ENCODE data around the gene UBQLN4. TPM values are rescaled to one million over a fixed set of nuclear protein-coding genes. Genes with fewer than 3 reads are reported as not detected.
"Not testable (repeated sequence)": the region's sequence is repeated elsewhere in the genome, so short reads cannot be mapped to it uniquely, and the experiment has no call there.

UBQLN4 gene
- total RNA-seq, 2 donors from 2014 or later, result 23.6 to 27.2 TPM

- intact Hi-C loops (cut with DNase I), result no loop called here
- DNase-seq, result no peak
- no peak for ATAC-seq
Measured at GRCh38 chr1:156067262-156067661, 13.7 kb upstream of the UBQLN4 start.

- DNase-seq (no peak), ATAC-seq (no peak)
- intact Hi-C loops (cut with DNase I), result no loop called here
Measured at GRCh38 chr1:156065871-156066270, 12.3 kb upstream of the UBQLN4 start.

- ATAC-seq (no peak), DNase-seq (no peak)
- intact Hi-C loops (cut with DNase I), result no loop called here
Measured at GRCh38 chr1:156065212-156065611, 11.6 kb upstream of the UBQLN4 start.

GRCh38 chr1:156064615-156065014 lies 11.0 kb upstream of the UBQLN4 start:
- intact Hi-C loops (cut with DNase I), result no loop called here
- DNase-seq (no peak), ATAC-seq (no peak)

- no peak for ATAC-seq
- DNase-seq, result no peak
- intact Hi-C loops (cut with DNase I), result no loop called here
Measured at GRCh38 chr1:156063997-156064285, 10.3 kb upstream of the UBQLN4 start.

GRCh38 chr1:156062189-156062588 lies 8.6 kb upstream of the UBQLN4 start:
- intact Hi-C loops (cut with DNase I), result no loop called here

GRCh38 chr1:156060937-156061636 lies 7.5 kb upstream of the UBQLN4 start, which contains the start of gene RAB25:
RAB25 (plus strand) TSS chr1:156061160; CDS start chr1:156061401, 241 bp downstream.
- no peak for DNase-seq
- ATAC-seq, result no peak

More at GRCh38 chr1:156062189-156062588, 8.6 kb upstream of the UBQLN4 start:
- ATAC-seq (no peak), DNase-seq (no peak)

GRCh38 chr1:156056326-156056849 lies 2.8 kb upstream of the UBQLN4 start:
- ATAC-seq (no peak), DNase-seq (no peak)
- intact Hi-C loops (cut with DNase I), result no loop called here

More at GRCh38 chr1:156060937-156061636, 7.5 kb upstream of the UBQLN4 start, which contains the start of gene RAB25:
- intact Hi-C loops (cut with DNase I), result no loop called here

- intact Hi-C loops (cut with DNase I), result no loop called here
- DNase-seq (no peak), ATAC-seq (no peak)
Measured at GRCh38 chr1:156055281-156056048, 1.9 kb upstream of the UBQLN4 start.

GRCh38 chr1:156054500-156055280 lies 1.1 kb upstream of the UBQLN4 start, which contains the start of gene LAMTOR2:
LAMTOR2 (plus strand) TSS chr1:156054782; CDS start chr1:156054890, 108 bp downstream.
- intact Hi-C loops (cut with DNase I), result no loop called here
- ATAC-seq, result peak; percentile 92 to 93
- peak; percentile 99 for DNase-seq

- ATAC-seq (peak; percentile 3 to 13), DNase-seq (peak; percentile 71)
- intact Hi-C loops (cut with DNase I), result no loop called here
Measured at GRCh38 chr1:156052862-156053767, 483 bp downstream of the UBQLN4 start.

GRCh38 chr1:156051011-156051725 lies 2.4 kb downstream of the UBQLN4 start:
- ATAC-seq (no peak), DNase-seq (no peak)
- intact Hi-C loops (cut with DNase I), result no loop called here

GRCh38 chr1:156050376-156050775 lies 3.2 kb downstream of the UBQLN4 start:
- DNase-seq (no peak), ATAC-seq (no peak)
- intact Hi-C loops (cut with DNase I), result no loop called here

GRCh38 chr1:156048663-156049258 lies 4.8 kb downstream of the UBQLN4 start:
- ATAC-seq (no peak), DNase-seq (no peak)
- intact Hi-C loops (cut with DNase I), result no loop called here

GRCh38 chr1:156045076-156045475 lies 8.5 kb downstream of the UBQLN4 start:
- ATAC-seq (no peak), DNase-seq (no peak)
- intact Hi-C loops (cut with DNase I), result no loop called here

GRCh38 chr1:156042828-156043227 lies 10.8 kb downstream of the UBQLN4 start:
- intact Hi-C loops (cut with DNase I), result no loop called here
- no peak for ATAC-seq
- no peak for DNase-seq

GRCh38 chr1:156034991-156035390 lies 18.6 kb downstream of the UBQLN4 start:
- ATAC-seq; intact Hi-C loops (cut with DNase I); DNase-seq: not testable (repeated sequence)

- intact Hi-C loops (cut with DNase I), result no loop called here
- DNase-seq, result no peak
- ATAC-seq, result no peak
Measured at GRCh38 chr1:156033011-156033410, 20.6 kb downstream of the UBQLN4 start.
